GM12878 (cell line): ENCODE data around the gene ERP29. TPM values are rescaled to one million over a fixed set of nuclear protein-coding genes. Genes with fewer than 3 reads are reported as not detected.

Experiments
- ATAC-seq: fragments of 200-7000 bp; cut with Tn5 transposase; 3 replicates; pipeline ENCODE4 v1.9.1; 2020; ENCODE audit warnings: mild to moderate bottlenecking, moderate library complexity
- BruUV-seq: library from RNA; stranded (reverse); fragments of 400-500 nt; replicated peaks from 2 replicates; lab custom pipeline; 2021; lab: Mats Ljungman, UMichigan
- CTCF ChIA-PET: fragments of 300-600 bp; sonication (Branson Sonifier 250); formaldehyde crosslinking; extraction: SDS; loops from one replicate; lab custom pipeline; 2021; ENCODE audit warnings: inconsistent platforms; lab: Yijun Ruan, JAX
- POLR2A ChIA-PET: fragments of 350-600 bp; formaldehyde crosslinking; extraction: SDS; loops from one replicate; lab custom pipeline; 2021; ENCODE audit warnings: inconsistent platforms; lab: Charles Lee
- RAD21 ChIA-PET: fragments of 300-600 bp; sonication (Branson Sonifier 250); formaldehyde crosslinking; loops from one replicate; lab custom pipeline; 2023; ENCODE audit warnings: antibody characterized with exemption; ENCODE audit not compliant: unreplicated experiment; lab: Charles Lee
- SMC1A ChIA-PET: fragments of 300-600 bp; sonication (Branson Sonifier 250); formaldehyde crosslinking; loops from one replicate; lab custom pipeline; 2023; ENCODE audit not compliant: unreplicated experiment, uncharacterized antibody; lab: Charles Lee
- DNase-seq: peaks from one replicate; pipeline ENCODE4 v3.0.0-alpha.2; 2011; ENCODE audit warnings: low read depth, low spot score
- FAIRE-seq: peaks from 3 replicates; lab custom pipeline; 2011; peaks lifted over from hg19 to GRCh38; lab: Jason Lieb, UNC
- H2AFZ ChIP-seq: 2 replicates; pipeline ENCODE4 v1.6.0; 2011; ENCODE audit warnings: low read depth, low read length, control low read depth; ENCODE audit not compliant: control insufficient read depth
- H3K27ac ChIP-seq: 2 replicates; pipeline ENCODE4 v1.5.1; 2011; ENCODE audit warnings: control low read depth; ENCODE audit not compliant: control insufficient read depth, insufficient read depth
- H3K27me3 ChIP-seq, 2 experiments: replicated peaks in 1 of 2; 2 replicates each; pipeline versions ENCODE4 v1.6.0 to v1.6.1; 2011; ENCODE audit warnings: low read length in 1 of 2; ENCODE audit not compliant: control insufficient read depth in 2 of 2, insufficient read depth in 2 of 2
- H3K36me3 ChIP-seq, 2 experiments: 2 replicates each; pipeline ENCODE4 v1.5.1; 2011; ENCODE audit warnings: low read length in 1 of 2; ENCODE audit not compliant: control insufficient read depth in 2 of 2, insufficient read depth in 2 of 2
- H3K4me1 ChIP-seq: 2 replicates; pipeline ENCODE4 v1.6.1; 2011; ENCODE audit warnings: mild to moderate bottlenecking, low read length, moderate library complexity, mixed read lengths; ENCODE audit not compliant: control insufficient read depth, insufficient read depth
- H3K4me2 ChIP-seq: 2 replicates; pipeline ENCODE4 v1.6.0; 2011; ENCODE audit warnings: control low read depth; ENCODE audit not compliant: control insufficient read depth, insufficient read depth
- H3K4me3 ChIP-seq: fragments of 200-600 bp; sonication (generic); 2 replicates; pipeline ENCODE4 v1.5.1; 2016
- H3K79me2 ChIP-seq: 2 replicates; pipeline ENCODE4 v1.6.0; 2011; ENCODE audit warnings: low read length; ENCODE audit not compliant: control insufficient read depth, insufficient read depth
- H3K9ac ChIP-seq: 2 replicates; pipeline ENCODE4 v1.8.0; 2011; ENCODE audit warnings: low read length, control low read depth, mixed read lengths; ENCODE audit not compliant: control insufficient read depth, insufficient read depth
- H3K9me3 ChIP-seq: replicated peaks from 3 replicates; pipeline ENCODE4 v1.5.1; 2011; ENCODE audit warnings: mild to moderate bottlenecking, low read length; ENCODE audit not compliant: control insufficient read depth, insufficient read depth
- H4K20me1 ChIP-seq: 2 replicates; pipeline ENCODE4 v1.6.0; 2011; ENCODE audit not compliant: control insufficient read depth, insufficient read depth
- MYB ChIP-seq: fragments of 150-350 bp; IDR thresholded peaks from 2 replicates; pipeline ENCODE4 v1.6.1; 2014; ENCODE audit warnings: mild to moderate bottlenecking, low read depth, low read length, borderline replicate concordance
- SPI1 ChIP-seq: IDR thresholded peaks from 2 replicates; pipeline ENCODE4 v1.6.1; 2011; ENCODE audit warnings: low read depth, mild to moderate bottlenecking, low read length, moderate library complexity, borderline replicate concordance; ENCODE audit not compliant: insufficient read depth
- ZZZ3 ChIP-seq: IDR thresholded peaks from 2 replicates; pipeline ENCODE4 v1.6.1; 2011; ENCODE audit warnings: low read depth; ENCODE audit not compliant: control insufficient read depth, insufficient read length
- WGBS: methylation state at CpG from one replicate; pipeline ENCODE4 v1.1.6; 2016; ENCODE audit warnings: low lambda C conversion rate; ENCODE audit not compliant: insufficient replicate concordance, insufficient coverage; ENCODE audit errors: missing lambda C conversion rate; 5-methylcytosine and 5-hydroxymethylcytosine counted together
- in situ Hi-C: fragments of 300-500 bp; cut with MboI; formaldehyde crosslinking; loops from 9 replicates; pipeline ENCODE4 v1.14.3; 2018; ENCODE audit warnings: mixed read lengths
- intact Hi-C: fragments of 100-400 bp; cut with micrococcal nuclease; formaldehyde crosslinking; loops from one replicate; pipeline ENCODE4 v1.14.2; 2022; ENCODE audit not compliant: unreplicated experiment
- polyA plus RNA-seq, 11 experiments: library from polyadenylated mRNA; depleted of rRNA in 4 of 11; unstranded in 6 of 11; stranded (reverse) in 5 of 11; fragments of >200 nt; fragmentation: Nextera tagmentation in 4 of 11; fragmentation: Illumina TruSeq in 1 of 11; extraction: Ambion mirVana in 4 of 11; extraction: Trizol in 1 of 11; gene quantifications; 1 replicate in 1 of 11; 2 replicates in 10 of 11; pipeline versions ENCODE4 v1.2.1 to v1.2.3, GENCODE V29; 2011 to 2016; ENCODE audit warnings: inconsistent platforms in 2 of 11, missing spikeins in 2 of 11, low read depth in 1 of 11
- total RNA-seq, 4 experiments: library from RNA; depleted of rRNA in 3 of 4; stranded (reverse); fragments of >200 nt in 3 of 4; fragmentation: Illumina TruSeq in 1 of 4; extraction: Trizol in 1 of 4; gene quantifications; 2 replicates each; pipeline versions ENCODE4 v1.2.1 to v1.2.3, GENCODE V29; 2013 to 2021
- TF ChIP-seq, protein P1 (sequence below): fragments of 450-650 bp; IDR thresholded peaks from 2 replicates; pipeline ENCODE4 v1.6.1; 2017; ENCODE audit warnings: antibody characterized with exemption, mild to moderate bottlenecking, moderate library complexity

ERP29 gene
- total and polyA plus RNA-seq, 10 of the 15 experiments (the other 5 are each of a cell fraction or from before 2014, with no cell fraction given) = 46.7 to 146 (median 107) TPM

DNA sequence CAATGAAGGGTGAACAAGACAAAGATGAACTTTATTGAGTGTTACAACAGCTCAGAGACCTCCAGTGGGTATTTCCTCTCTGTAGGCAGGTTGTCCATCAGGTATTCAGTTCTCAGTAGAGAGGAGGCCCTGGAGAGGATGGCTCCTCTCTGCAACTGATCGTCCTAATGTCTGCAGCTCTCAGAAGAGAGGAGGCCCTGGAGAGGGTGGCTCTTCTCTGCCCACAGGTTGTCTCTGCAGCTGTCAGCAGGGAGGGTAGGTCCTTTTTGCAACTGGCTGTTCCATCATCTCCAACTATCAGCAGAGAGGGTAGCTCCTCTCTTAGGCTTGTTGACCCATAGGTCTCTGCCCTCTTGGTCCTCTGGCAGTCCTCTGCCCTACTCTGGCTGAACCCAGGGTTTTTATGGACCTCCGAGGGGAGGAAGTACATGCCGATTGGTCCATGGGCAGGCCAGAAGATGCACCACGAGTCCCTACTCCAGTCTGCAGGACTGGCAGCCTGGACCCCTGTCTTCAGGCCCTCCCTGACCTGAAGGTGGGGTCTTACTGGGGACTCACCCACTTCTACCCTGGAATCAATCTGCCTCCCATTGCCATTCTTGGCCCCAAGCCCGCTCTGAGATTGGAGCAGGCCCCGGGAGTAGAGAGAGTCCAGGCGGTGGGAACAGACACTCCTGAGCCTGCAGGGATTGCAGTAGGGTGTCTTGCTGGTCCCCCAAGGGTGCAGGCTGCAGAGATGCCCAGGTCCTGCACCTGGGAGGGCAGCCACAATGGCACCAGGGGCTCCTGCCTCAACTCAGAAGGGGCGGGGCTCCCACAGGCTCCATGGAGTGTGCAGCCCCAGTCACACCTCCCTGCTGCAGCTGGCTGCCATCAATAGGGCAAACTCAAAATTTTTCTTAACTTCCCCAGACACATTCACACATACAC lies 2.5 kb upstream of the ERP29 start:
- FAIRE-seq = no peak
- RAD21 ChIA-PET = interaction anchor here (1.1 to 1.5 kb wide), 2 partner anchors 13 to 15 kb away, joined by 3 to 5 read pairs; no protein-coding TSS in a partner anchor
- SMC1A ChIA-PET = interaction anchor here (0.6 to 1.6 kb wide), 6 partner anchors 19 to 621 kb away, joined by 3 to 7 read pairs (median 3); no protein-coding TSS in a partner anchor
- CTCF ChIA-PET = interaction anchor here (0.9 to 1.6 kb wide), 4 partner anchors 10 to 198 kb away, joined by 3 to 10 read pairs (median 4); no protein-coding TSS in a partner anchor
- Histone ChIP-seq H3K27ac (no peak overlapping the region), H3K4me3 (peak overlapping the region; percentile 84), H2AFZ (no peak overlapping the region), H3K4me2 (peak overlapping the region; percentile 78), H3K79me2 (peaks cover 41% of the 10 kb centered on the region), H3K4me1 (peaks cover 21% of the 10 kb centered on the region), H3K9ac (no peak overlapping the region), H3K9me3 (no peaks in the 10 kb centered on the region; the same call in 2 of the 3 replicates), H4K20me1 (no peaks in the 10 kb centered on the region), H3K27me3 (no peaks in the 10 kb centered on the region), H3K36me3 (peaks cover 0 to 5% of the 10 kb centered on the region in 2 experiments; a peak in 2 of 4 replicates)
- POLR2A ChIA-PET = interaction anchor here (0.6 to 1.8 kb wide), 3 partner anchors 13 to 153 kb away, joined by 3 read pairs; no protein-coding TSS in a partner anchor
- no peak for ATAC-seq
- DNase-seq = no peak
- in situ Hi-C loops = loop anchor here (5.0 kb wide), 1 partner anchor 63 kb away; no protein-coding TSS in a partner anchor
- TF ChIP-seq, protein P1, sequence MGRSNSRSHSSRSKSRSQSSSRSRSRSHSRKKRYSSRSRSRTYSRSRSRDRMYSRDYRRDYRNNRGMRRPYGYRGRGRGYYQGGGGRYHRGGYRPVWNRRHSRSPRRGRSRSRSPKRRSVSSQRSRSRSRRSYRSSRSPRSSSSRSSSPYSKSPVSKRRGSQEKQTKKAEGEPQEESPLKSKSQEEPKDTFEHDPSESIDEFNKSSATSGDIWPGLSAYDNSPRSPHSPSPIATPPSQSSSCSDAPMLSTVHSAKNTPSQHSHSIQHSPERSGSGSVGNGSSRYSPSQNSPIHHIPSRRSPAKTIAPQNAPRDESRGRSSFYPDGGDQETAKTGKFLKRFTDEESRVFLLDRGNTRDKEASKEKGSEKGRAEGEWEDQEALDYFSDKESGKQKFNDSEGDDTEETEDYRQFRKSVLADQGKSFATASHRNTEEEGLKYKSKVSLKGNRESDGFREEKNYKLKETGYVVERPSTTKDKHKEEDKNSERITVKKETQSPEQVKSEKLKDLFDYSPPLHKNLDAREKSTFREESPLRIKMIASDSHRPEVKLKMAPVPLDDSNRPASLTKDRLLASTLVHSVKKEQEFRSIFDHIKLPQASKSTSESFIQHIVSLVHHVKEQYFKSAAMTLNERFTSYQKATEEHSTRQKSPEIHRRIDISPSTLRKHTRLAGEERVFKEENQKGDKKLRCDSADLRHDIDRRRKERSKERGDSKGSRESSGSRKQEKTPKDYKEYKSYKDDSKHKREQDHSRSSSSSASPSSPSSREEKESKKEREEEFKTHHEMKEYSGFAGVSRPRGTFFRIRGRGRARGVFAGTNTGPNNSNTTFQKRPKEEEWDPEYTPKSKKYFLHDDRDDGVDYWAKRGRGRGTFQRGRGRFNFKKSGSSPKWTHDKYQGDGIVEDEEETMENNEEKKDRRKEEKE = no peak
- no peak for TF ChIP-seq ZZZ3
- no peak for TF ChIP-seq SPI1
- TF ChIP-seq MYB = no peak
- intact Hi-C loops = loop anchor here (5.0 to 10.0 kb wide), 3 partner anchors 63 to 374 kb away; partner anchors contain the start of genes HECTD4 and TRAFD1
- no TSS peak for BruUV-seq
- WGBS = 97% methylated on average over 8 of the region's 8 CpGs
